ENCODE data around the gene JAG2.
A peak's percentile ranks its signal among the peaks of the same experiment; 100 is the strongest.

Gene JAG2

GRCh38 chr14:105200074-105200473, 31.5 kb upstream of the JAG2 start:
- TF ChIP-seq, protein P1, sequence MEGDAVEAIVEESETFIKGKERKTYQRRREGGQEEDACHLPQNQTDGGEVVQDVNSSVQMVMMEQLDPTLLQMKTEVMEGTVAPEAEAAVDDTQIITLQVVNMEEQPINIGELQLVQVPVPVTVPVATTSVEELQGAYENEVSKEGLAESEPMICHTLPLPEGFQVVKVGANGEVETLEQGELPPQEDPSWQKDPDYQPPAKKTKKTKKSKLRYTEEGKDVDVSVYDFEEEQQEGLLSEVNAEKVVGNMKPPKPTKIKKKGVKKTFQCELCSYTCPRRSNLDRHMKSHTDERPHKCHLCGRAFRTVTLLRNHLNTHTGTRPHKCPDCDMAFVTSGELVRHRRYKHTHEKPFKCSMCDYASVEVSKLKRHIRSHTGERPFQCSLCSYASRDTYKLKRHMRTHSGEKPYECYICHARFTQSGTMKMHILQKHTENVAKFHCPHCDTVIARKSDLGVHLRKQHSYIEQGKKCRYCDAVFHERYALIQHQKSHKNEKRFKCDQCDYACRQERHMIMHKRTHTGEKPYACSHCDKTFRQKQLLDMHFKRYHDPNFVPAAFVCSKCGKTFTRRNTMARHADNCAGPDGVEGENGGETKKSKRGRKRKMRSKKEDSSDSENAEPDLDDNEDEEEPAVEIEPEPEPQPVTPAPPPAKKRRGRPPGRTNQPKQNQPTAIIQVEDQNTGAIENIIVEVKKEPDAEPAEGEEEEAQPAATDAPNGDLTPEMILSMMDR (IDR thresholded peaks at IDR 0.05; ENCODE audit: insufficient read depth, missing control alignments) = peak; percentile 11
- FAIRE-seq (no peak), DNase-seq (ENCODE audit: insufficient read length, low spot score) (no peak)

GRCh38 chr14:105199093-105199492, 30.5 kb upstream of the JAG2 start:
- TF ChIP-seq, protein P1 (IDR thresholded peaks at IDR 0.05; ENCODE audit: insufficient read depth, missing control alignments) = no peak
- no peak for FAIRE-seq
- no peak for DNase-seq (ENCODE audit: insufficient read length, low spot score)

DNA sequence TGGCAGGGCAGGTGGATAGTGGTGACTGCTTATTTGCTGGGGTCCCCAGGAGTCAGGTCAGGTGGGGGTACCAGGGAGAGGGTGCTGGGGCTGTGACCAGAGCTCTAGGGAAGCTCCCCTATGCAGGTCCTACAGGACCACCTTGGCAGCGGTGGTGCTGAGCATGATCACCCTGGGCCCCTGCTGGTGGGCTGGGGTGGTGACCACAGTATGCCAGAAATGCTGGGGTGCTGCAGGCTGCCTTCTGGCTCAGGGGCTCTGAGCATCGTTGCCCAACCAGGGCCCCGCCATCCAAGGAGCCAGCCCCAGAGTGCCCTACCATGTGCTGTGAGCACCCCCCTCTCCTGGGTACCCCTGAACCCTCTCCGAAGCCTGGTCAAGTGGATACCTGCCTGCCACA, 30.0 kb upstream of the JAG2 start:
- TF ChIP-seq, protein P1 (IDR thresholded peaks at IDR 0.05; ENCODE audit: insufficient read depth, missing control alignments) = no peak
- FAIRE-seq (no peak), DNase-seq (ENCODE audit: insufficient read length, low spot score) (no peak)

- FAIRE-seq = no peak
- DNase-seq (ENCODE audit: insufficient read length, low spot score) = no peak
- TF ChIP-seq, protein P1 (IDR thresholded peaks at IDR 0.05; ENCODE audit: insufficient read depth, missing control alignments) = no peak
These were observed 28.6 kb upstream of the JAG2 start for GRCh38 chr14:105197211-105197641.

- TF ChIP-seq, protein P1 (IDR thresholded peaks at IDR 0.05; ENCODE audit: insufficient read depth, missing control alignments) = no peak
- no peak for DNase-seq (ENCODE audit: insufficient read length, low spot score)
- FAIRE-seq = no peak
These were observed 27.8 kb upstream of the JAG2 start for GRCh38 chr14:105196265-105196960.

DNA sequence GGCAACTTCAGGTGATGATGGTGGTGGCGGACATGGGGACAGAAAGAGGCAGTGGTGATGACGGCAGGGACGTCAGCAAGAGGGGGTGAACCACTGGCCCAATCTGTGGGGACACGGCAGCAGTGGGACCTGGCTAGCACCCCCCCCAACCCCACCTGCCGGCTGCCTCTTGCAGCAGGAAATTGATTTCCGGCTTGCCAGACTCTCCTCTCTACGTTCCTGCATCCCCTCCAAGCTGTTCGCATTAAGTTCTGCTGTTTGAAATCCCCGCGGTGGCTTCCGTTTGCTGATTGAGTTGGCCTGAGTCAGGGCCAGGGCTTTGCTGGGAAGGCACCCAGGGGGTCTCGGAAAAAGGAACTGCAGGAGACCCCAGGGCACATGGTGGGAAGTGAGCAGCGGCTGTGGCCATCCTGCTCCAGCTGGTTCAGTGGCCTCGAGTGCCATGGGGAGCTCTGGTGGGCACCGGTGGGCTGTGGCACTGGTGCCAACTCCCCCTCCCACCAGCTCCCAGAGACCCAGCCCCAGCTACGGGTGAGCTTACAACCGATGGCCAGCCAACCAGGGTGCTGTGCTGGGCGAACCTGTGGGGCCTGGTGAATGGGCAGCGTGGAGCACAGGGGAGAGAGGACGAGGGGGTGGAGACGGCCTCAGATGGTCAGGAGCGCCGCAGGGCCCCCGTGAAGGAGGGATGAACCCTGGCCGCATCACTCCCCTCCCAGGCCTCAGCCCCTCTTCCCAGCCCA, 27.1 kb upstream of the JAG2 start:
- TF ChIP-seq, protein P1 (IDR thresholded peaks at IDR 0.05; ENCODE audit: insufficient read depth, missing control alignments) = no peak
- DNase-seq (ENCODE audit: insufficient read length, low spot score) (no peak), FAIRE-seq (no peak)

DNA sequence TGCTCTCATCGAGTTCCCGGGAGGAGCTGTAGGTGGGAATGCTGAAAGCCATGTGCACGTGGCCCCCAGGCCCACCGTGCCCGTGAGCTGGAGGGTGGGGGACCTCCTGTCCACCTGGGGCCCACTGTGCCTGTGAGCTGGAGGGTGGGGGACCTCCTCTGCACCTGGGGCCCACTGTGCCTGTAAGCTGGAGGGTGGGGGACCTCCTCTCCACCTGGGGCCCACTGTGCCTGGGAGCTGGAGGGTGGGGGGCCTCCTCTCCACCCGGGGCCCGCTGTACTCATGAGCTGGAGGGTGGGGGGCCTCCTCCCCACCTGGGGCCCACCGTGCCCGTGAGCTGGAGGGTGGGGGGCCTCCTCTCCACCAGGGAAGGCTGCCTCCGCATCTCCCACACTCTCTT, 26.5 kb upstream of the JAG2 start:
- DNase-seq (ENCODE audit: insufficient read length, low spot score) = no peak
- TF ChIP-seq, protein P1 (IDR thresholded peaks at IDR 0.05; ENCODE audit: insufficient read depth, missing control alignments) = no peak
- no peak for FAIRE-seq
